Adrenal gland (tissue), 12 donors: ENCODE data around the gene ABCB4. TPM values are rescaled to one million over a fixed set of nuclear protein-coding genes. Genes with fewer than 3 reads are reported as not detected.

Source experiments
- DNase-seq, 7 donors: peaks; one replicate each; pipeline ENCODE4 v3.0.0-alpha.2; 2019 to 2020
- H3K27ac ChIP-seq, 5 donors: fragments of 200-600 bp; sonication (generic) in 4 of 5; 1 replicate in 3 of 5; 2 replicates in 2 of 5; pipeline versions ENCODE4 v1.5.1 to v1.8.0; 2016 to 2020; ENCODE audit warnings: mild to moderate bottlenecking in 1 of 5
- H3K27me3 ChIP-seq: fragments of 200-600 bp; 2 replicates; pipeline ENCODE4 v1.8.0; 2021
- H3K36me3 ChIP-seq, 2 donors: fragments of 200-600 bp; replicated peaks in 1 of 2; 1 replicate in 1 of 2; 2 replicates in 1 of 2; pipeline versions ENCODE4 v1.5.1 to v1.8.0; 2018 to 2022
- H3K4me1 ChIP-seq, 2 donors: fragments of 200-600 bp; replicated peaks in 1 of 2; 1 replicate in 1 of 2; 2 replicates in 1 of 2; pipeline versions ENCODE4 v1.5.1 to v1.8.0; 2018 to 2021
- H3K4me3 ChIP-seq, 4 donors: fragments of 200-600 bp; sonication (generic) in 3 of 4; one replicate each; pipeline ENCODE4 v1.5.1; 2016 to 2018
- H3K9me3 ChIP-seq, 3 donors: fragments of 200-600 bp; sonication (generic) in 1 of 3; replicated peaks in 1 of 3; 1 replicate in 2 of 3; 2 replicates in 1 of 3; pipeline versions ENCODE4 v1.5.1 to v1.8.0; 2016 to 2021
- POLR2A ChIP-seq, 2 donors: fragments of 450-650 bp; IDR thresholded peaks; one replicate each; pipeline ENCODE4 v1.6.1; 2017; ENCODE audit warnings: antibody characterized with exemption in 2 of 2, mild to moderate bottlenecking in 2 of 2, moderate library complexity in 1 of 2
- WGBS, 4 donors: extraction: QIAGEN DNeasy Blood & Tissue Kit in 2 of 4; methylation state at CpG; one replicate each; pipeline versions ENCODE4 v1.1.5 to v1.1.7; 2013 to 2017; 5-methylcytosine and 5-hydroxymethylcytosine counted together
- intact Hi-C, 2 donors: fragments of 100-400 bp; cut with DNase I; formaldehyde crosslinking; loops; one replicate each; pipeline versions ENCODE4 v1.14.1 to v1.15.0; 2022 to 2023
- polyA plus RNA-seq, 3 donors: library from polyadenylated mRNA; stranded (reverse); fragments of 200-250 nt in 2 of 3; fragments of 350-450 nt in 1 of 3; fragmentation: Illumina TruSeq in 1 of 3; extraction: RNeasy Lipid Tissue Mini Kit (QIAGEN cat#74804) in 1 of 3; gene quantifications; one replicate each; pipeline ENCODE4 v1.2.3, GENCODE V29; 2013 to 2014
- total RNA-seq, 9 donors: library from RNA; depleted of rRNA in 4 of 9; stranded (reverse); fragments of >200 nt in 4 of 9; fragments of 120-200 nt in 1 of 9; fragmentation: NEBNext Ultra II Directional in 1 of 9; extraction: Animal tissue kit (Norgen Biotek cat#: 25700) in 1 of 9; gene quantifications; one replicate each; pipeline versions ENCODE4 v1.1.0 to v1.2.4, GENCODE V29; 2013 to 2023
- TF ChIP-seq, protein P1 (sequence below), 6 experiments: fragments of 450-650 bp in 4 of 6; fragments of 200-600 bp in 2 of 6; sonication (generic) in 1 of 6; IDR thresholded peaks; 1 replicate in 5 of 6; 2 replicates in 1 of 6; pipeline versions ENCODE4 v1.5.1 to v1.8.0; 2016 to 2021; ENCODE audit warnings: antibody characterized with exemption in 6 of 6, mild to moderate bottlenecking in 2 of 6, moderate library complexity in 1 of 6
- donor health status: healthy with polysubstance abuse.
- donor health status: Bipolar disorder and iron deficiency.
- donor health status: DM: yes; HTN: yes; CAD: no.
- donor health status: DM: no; HTN: no; CAD: no.
- donor health status: DM: no; HTN: no; CAD: no.
- donor health status: DM: yes; HTN: yes; CAD: no.

ABCB4 gene
- total and polyA plus RNA-seq, 12 donors = 5.9 to 62.6 (median 13.2) TPM

DNA sequence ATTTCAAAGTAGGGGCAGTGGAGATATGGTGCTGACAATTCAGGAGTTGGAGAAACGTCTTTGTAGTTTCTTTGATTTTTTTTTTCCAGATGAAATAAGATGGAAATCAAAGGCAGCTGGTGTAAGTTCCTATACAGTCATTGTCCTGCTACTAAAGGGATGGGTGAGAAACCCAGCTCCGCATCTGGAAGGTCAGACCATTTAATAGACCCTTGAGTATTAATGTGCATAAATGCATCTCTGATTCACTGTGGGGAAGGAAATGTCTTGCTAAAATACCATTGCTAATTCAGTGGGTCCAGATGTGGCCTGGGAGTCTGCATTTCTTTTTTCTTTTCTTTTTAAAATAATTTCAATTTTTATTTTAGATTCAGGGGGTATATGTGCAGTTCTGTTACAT lies 15.5 kb downstream of the ABCB4 start:
- Histone ChIP-seq H3K36me3 (no peaks in the 10 kb centered on the region), H3K27me3 (no peaks in the 10 kb centered on the region), H3K9me3 (no peaks in the 10 kb centered on the region), H3K4me1 (no peaks in the 10 kb centered on the region), H3K4me3 (no peak overlapping the region), H3K27ac (no peak overlapping the region)
- no peak for TF ChIP-seq POLR2A (IDR thresholded peaks at IDR 0.05)
- TF ChIP-seq, protein P1, sequence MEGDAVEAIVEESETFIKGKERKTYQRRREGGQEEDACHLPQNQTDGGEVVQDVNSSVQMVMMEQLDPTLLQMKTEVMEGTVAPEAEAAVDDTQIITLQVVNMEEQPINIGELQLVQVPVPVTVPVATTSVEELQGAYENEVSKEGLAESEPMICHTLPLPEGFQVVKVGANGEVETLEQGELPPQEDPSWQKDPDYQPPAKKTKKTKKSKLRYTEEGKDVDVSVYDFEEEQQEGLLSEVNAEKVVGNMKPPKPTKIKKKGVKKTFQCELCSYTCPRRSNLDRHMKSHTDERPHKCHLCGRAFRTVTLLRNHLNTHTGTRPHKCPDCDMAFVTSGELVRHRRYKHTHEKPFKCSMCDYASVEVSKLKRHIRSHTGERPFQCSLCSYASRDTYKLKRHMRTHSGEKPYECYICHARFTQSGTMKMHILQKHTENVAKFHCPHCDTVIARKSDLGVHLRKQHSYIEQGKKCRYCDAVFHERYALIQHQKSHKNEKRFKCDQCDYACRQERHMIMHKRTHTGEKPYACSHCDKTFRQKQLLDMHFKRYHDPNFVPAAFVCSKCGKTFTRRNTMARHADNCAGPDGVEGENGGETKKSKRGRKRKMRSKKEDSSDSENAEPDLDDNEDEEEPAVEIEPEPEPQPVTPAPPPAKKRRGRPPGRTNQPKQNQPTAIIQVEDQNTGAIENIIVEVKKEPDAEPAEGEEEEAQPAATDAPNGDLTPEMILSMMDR (IDR thresholded peaks at IDR 0.05) = no peak
- WGBS, 4 donors = 90 to 95% (median 93%) methylated on average over 2 of the region's 2 CpGs
- intact Hi-C loops = no loop called here
- DNase-seq = no peak

DNA sequence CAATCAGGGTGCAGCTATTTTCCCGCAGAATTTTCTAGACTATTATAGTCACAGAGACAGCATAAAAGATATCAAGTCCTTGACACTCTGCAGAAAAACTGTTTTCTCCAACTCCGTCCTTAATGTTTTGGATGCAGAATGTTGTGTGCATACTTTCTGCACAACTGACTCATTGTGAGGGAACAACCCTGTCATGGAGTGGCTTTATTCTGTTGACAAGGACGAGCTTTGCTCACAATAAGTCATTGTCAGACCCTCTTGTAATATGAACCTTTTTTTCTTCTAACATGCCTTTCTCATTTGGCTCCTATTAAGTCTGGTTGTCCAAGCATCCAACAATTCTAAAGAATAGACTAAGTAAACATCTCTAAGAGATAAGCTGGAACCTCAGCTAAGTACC lies 17.3 kb downstream of the ABCB4 start:
- 49 to 67% (median 60%) methylated on average over 3 of the region's 3 CpGs for WGBS, 4 donors
- no peak for TF ChIP-seq POLR2A (IDR thresholded peaks at IDR 0.05)
- TF ChIP-seq, protein P1 (IDR thresholded peaks at IDR 0.05) = no peak
- intact Hi-C loops = no loop called here
- no peaks in the 10 kb centered on the region for H3K27me3 ChIP-seq
- H3K4me1 ChIP-seq = no peaks in the 10 kb centered on the region
- H3K36me3 ChIP-seq = no peaks in the 10 kb centered on the region
- no peak overlapping the region for H3K4me3 ChIP-seq
- DNase-seq = no peak
- no peaks in the 10 kb centered on the region for H3K9me3 ChIP-seq
- H3K27ac ChIP-seq = no peak overlapping the region

DNA sequence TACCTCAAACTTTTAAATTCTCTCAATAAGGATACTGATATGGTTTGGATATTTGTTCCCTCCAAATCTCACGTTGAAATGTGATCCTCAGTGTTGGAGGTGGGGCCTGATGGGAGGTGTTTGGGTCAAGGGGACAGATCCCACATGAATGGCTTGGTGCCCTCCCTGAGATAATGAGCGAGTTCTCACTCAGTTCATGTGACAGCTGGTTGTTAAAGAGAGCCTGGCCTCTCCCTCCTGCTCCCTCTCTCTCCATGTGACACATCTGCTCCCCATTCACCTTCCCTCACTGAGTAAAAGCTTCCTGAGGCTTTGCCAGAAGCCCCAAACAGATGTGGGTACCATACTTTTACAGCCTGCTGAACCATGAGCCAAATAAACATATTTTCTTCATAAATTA lies 19.2 kb downstream of the ABCB4 start:
- no peak overlapping the region for H3K27ac ChIP-seq
- DNase-seq = no peak
- no peaks in the 10 kb centered on the region for H3K9me3 ChIP-seq
- H3K4me3 ChIP-seq = no peak overlapping the region
- H3K4me1 ChIP-seq = no peaks in the 10 kb centered on the region
- no peaks in the 10 kb centered on the region for H3K36me3 ChIP-seq
- intact Hi-C loops = no loop called here
- TF ChIP-seq POLR2A (IDR thresholded peaks at IDR 0.05) = no peak
- TF ChIP-seq, protein P1 (IDR thresholded peaks at IDR 0.05) = no peak
- 32 to 48% (median 40%) methylated on average over 2 of the region's 2 CpGs for WGBS, 4 donors
- H3K27me3 ChIP-seq = no peaks in the 10 kb centered on the region

DNA sequence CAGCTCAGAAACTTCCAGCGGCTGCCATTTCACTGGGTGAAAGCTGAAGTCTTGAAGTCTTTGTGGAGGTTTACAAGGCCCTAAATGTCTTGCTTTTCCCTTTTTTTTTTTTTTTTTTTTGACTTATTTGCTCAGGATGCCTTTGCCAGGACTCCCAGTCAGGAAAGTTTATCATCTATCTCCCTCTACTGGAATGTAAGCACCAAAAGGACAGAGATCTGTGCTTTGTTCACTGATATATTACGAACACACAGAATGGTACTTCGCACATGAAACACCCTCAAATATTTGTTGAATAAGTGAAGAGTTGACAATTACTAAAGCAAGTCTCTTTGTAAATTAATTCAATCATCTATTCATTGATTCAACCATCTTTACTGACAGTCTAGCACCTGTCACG lies 23.2 kb downstream of the ABCB4 start:
- intact Hi-C loops = no loop called here
- H3K4me3 ChIP-seq = no peak overlapping the region
- H3K27ac ChIP-seq = no peak overlapping the region
- H3K9me3 ChIP-seq = no peaks in the 10 kb centered on the region
- WGBS, 4 donors = 90 to 93% (median 91%) methylated on average over 4 of the region's 4 CpGs
- TF ChIP-seq, protein P1 (IDR thresholded peaks at IDR 0.05) = no peak
- TF ChIP-seq POLR2A (IDR thresholded peaks at IDR 0.05) = no peak
- DNase-seq = no peak
- H3K4me1 ChIP-seq = no peaks in the 10 kb centered on the region
- no peaks in the 10 kb centered on the region for H3K27me3 ChIP-seq
- no peaks in the 10 kb centered on the region for H3K36me3 ChIP-seq
